GM12878 (cell line): ENCODE measurements around the gene GPR68. TPM values are rescaled to one million over a fixed set of nuclear protein-coding genes. Genes with fewer than 3 reads are reported as not detected.

Experiments
- ATAC-seq: fragments of 200-7000 bp; cut with Tn5 transposase; 3 replicates; pipeline ENCODE4 v1.9.1; 2020; ENCODE audit warnings: mild to moderate bottlenecking, moderate library complexity
- BruUV-seq: library from RNA; stranded (reverse); fragments of 400-500 nt; replicated peaks from 2 replicates; lab custom pipeline; 2021; lab: Mats Ljungman, UMichigan
- CTCF ChIA-PET: fragments of 300-600 bp; sonication (Branson Sonifier 250); formaldehyde crosslinking; extraction: SDS; loops from one replicate; lab custom pipeline; 2021; ENCODE audit warnings: inconsistent platforms; lab: Yijun Ruan, JAX
- POLR2A ChIA-PET: fragments of 350-600 bp; formaldehyde crosslinking; extraction: SDS; loops from one replicate; lab custom pipeline; 2021; ENCODE audit warnings: inconsistent platforms; lab: Charles Lee
- RAD21 ChIA-PET: fragments of 300-600 bp; sonication (Branson Sonifier 250); formaldehyde crosslinking; loops from one replicate; lab custom pipeline; 2023; ENCODE audit warnings: antibody characterized with exemption; ENCODE audit not compliant: unreplicated experiment; lab: Charles Lee
- SMC1A ChIA-PET: fragments of 300-600 bp; sonication (Branson Sonifier 250); formaldehyde crosslinking; loops from one replicate; lab custom pipeline; 2023; ENCODE audit not compliant: unreplicated experiment, uncharacterized antibody; lab: Charles Lee
- DNase-seq: peaks from one replicate; pipeline ENCODE4 v3.0.0-alpha.2; 2011; ENCODE audit warnings: low read depth, low spot score
- FAIRE-seq: peaks from 3 replicates; lab custom pipeline; 2011; peaks lifted over from hg19 to GRCh38; lab: Jason Lieb, UNC
- H2AFZ ChIP-seq: 2 replicates; pipeline ENCODE4 v1.6.0; 2011; ENCODE audit warnings: low read depth, low read length, control low read depth; ENCODE audit not compliant: control insufficient read depth
- H3K27ac ChIP-seq: 2 replicates; pipeline ENCODE4 v1.5.1; 2011; ENCODE audit warnings: control low read depth; ENCODE audit not compliant: control insufficient read depth, insufficient read depth
- H3K27me3 ChIP-seq, 2 experiments: replicated peaks in 1 of 2; 2 replicates each; pipeline versions ENCODE4 v1.6.0 to v1.6.1; 2011; ENCODE audit warnings: low read length in 1 of 2; ENCODE audit not compliant: control insufficient read depth in 2 of 2, insufficient read depth in 2 of 2
- H3K36me3 ChIP-seq, 2 experiments: 2 replicates each; pipeline ENCODE4 v1.5.1; 2011; ENCODE audit warnings: low read length in 1 of 2; ENCODE audit not compliant: control insufficient read depth in 2 of 2, insufficient read depth in 2 of 2
- H3K4me1 ChIP-seq: 2 replicates; pipeline ENCODE4 v1.6.1; 2011; ENCODE audit warnings: mild to moderate bottlenecking, low read length, moderate library complexity, mixed read lengths; ENCODE audit not compliant: control insufficient read depth, insufficient read depth
- H3K4me2 ChIP-seq: 2 replicates; pipeline ENCODE4 v1.6.0; 2011; ENCODE audit warnings: control low read depth; ENCODE audit not compliant: control insufficient read depth, insufficient read depth
- H3K4me3 ChIP-seq: fragments of 200-600 bp; sonication (generic); 2 replicates; pipeline ENCODE4 v1.5.1; 2016
- H3K79me2 ChIP-seq: 2 replicates; pipeline ENCODE4 v1.6.0; 2011; ENCODE audit warnings: low read length; ENCODE audit not compliant: control insufficient read depth, insufficient read depth
- H3K9ac ChIP-seq: 2 replicates; pipeline ENCODE4 v1.8.0; 2011; ENCODE audit warnings: low read length, control low read depth, mixed read lengths; ENCODE audit not compliant: control insufficient read depth, insufficient read depth
- H3K9me3 ChIP-seq: replicated peaks from 3 replicates; pipeline ENCODE4 v1.5.1; 2011; ENCODE audit warnings: mild to moderate bottlenecking, low read length; ENCODE audit not compliant: control insufficient read depth, insufficient read depth
- H4K20me1 ChIP-seq: 2 replicates; pipeline ENCODE4 v1.6.0; 2011; ENCODE audit not compliant: control insufficient read depth, insufficient read depth
- CHD1 ChIP-seq: IDR thresholded peaks from 2 replicates; pipeline ENCODE4 v1.6.1; 2012; ENCODE audit warnings: low read depth, low read length, improper control_type of control experiment
- CTCF ChIP-seq, 3 experiments: IDR thresholded peaks in 2 of 3; conservative IDR thresholded peaks in 1 of 3; 2 replicates each; pipeline ENCODE4 v1.5.1; 2011; ENCODE audit warnings: low read depth in 3 of 3, low read length in 3 of 3, mild to moderate bottlenecking in 3 of 3, control low read depth in 2 of 3, moderate library complexity in 2 of 3, inconsistent platforms in 1 of 3, mixed read lengths in 1 of 3; ENCODE audit not compliant: control insufficient read depth in 2 of 3, insufficient read depth in 1 of 3; ENCODE audit errors: extremely low read depth in 1 of 3
- NKRF ChIP-seq: fragments of 450-650 bp; conservative IDR thresholded peaks from 2 replicates; pipeline ENCODE4 v1.6.1; 2017; ENCODE audit warnings: mild to moderate bottlenecking, moderate library complexity
- SMC3 ChIP-seq: IDR thresholded peaks from 2 replicates; pipeline ENCODE4 v1.6.1; 2011; ENCODE audit warnings: low read length, improper control_type of control experiment, borderline replicate concordance
- ZNF687 ChIP-seq: fragments of 450-650 bp; IDR thresholded peaks from 2 replicates; pipeline ENCODE4 v1.6.1; 2017; ENCODE audit warnings: mild to moderate bottlenecking, moderate library complexity
- WGBS: methylation state at CpG from one replicate; pipeline ENCODE4 v1.1.6; 2016; ENCODE audit warnings: low lambda C conversion rate; ENCODE audit not compliant: insufficient replicate concordance, insufficient coverage; ENCODE audit errors: missing lambda C conversion rate; 5-methylcytosine and 5-hydroxymethylcytosine counted together
- in situ Hi-C: fragments of 300-500 bp; cut with MboI; formaldehyde crosslinking; loops from 9 replicates; pipeline ENCODE4 v1.14.3; 2018; ENCODE audit warnings: mixed read lengths
- intact Hi-C: fragments of 100-400 bp; cut with micrococcal nuclease; formaldehyde crosslinking; loops from one replicate; pipeline ENCODE4 v1.14.2; 2022; ENCODE audit not compliant: unreplicated experiment
- polyA plus RNA-seq, 11 experiments: library from polyadenylated mRNA; depleted of rRNA in 4 of 11; unstranded in 6 of 11; stranded (reverse) in 5 of 11; fragments of >200 nt; fragmentation: Nextera tagmentation in 4 of 11; fragmentation: Illumina TruSeq in 1 of 11; extraction: Ambion mirVana in 4 of 11; extraction: Trizol in 1 of 11; gene quantifications; 1 replicate in 1 of 11; 2 replicates in 10 of 11; pipeline versions ENCODE4 v1.2.1 to v1.2.3, GENCODE V29; 2011 to 2016; ENCODE audit warnings: inconsistent platforms in 2 of 11, missing spikeins in 2 of 11, low read depth in 1 of 11
- total RNA-seq, 4 experiments: library from RNA; depleted of rRNA in 3 of 4; stranded (reverse); fragments of >200 nt in 3 of 4; fragmentation: Illumina TruSeq in 1 of 4; extraction: Trizol in 1 of 4; gene quantifications; 2 replicates each; pipeline versions ENCODE4 v1.2.1 to v1.2.3, GENCODE V29; 2013 to 2021

The GPR68 gene
- total and polyA plus RNA-seq, 10 of the 15 experiments (the other 5 are each of a cell fraction or from before 2014, with no cell fraction given) = 0.06 to 3.4 (median 1.8) TPM

GRCh38 chr14:91271639-91272038 is 27.1 kb upstream of the GPR68 start:
- DNase-seq = no peak
- Histone ChIP-seq H3K9me3 (no peaks in the 10 kb centered on the region), H3K4me2 (no peak overlapping the region), H3K36me3 (peaks cover 12 to 25% of the 10 kb centered on the region in 2 experiments; a peak in 3 of 4 replicates), H3K9ac (no peak overlapping the region), H3K27ac (no peak overlapping the region), H3K27me3 (no peaks in the 10 kb centered on the region), H3K4me3 (no peak overlapping the region), H3K79me2 (no peaks in the 10 kb centered on the region), H2AFZ (no peak overlapping the region), H3K4me1 (no peaks in the 10 kb centered on the region), H4K20me1 (no peaks in the 10 kb centered on the region)
- no peak for FAIRE-seq
- WGBS = 92% methylated on average over 9 of the region's 9 CpGs
- RAD21 ChIA-PET = no interaction called here
- intact Hi-C loops = no loop called here
- in situ Hi-C loops = no loop called here
- SMC1A ChIA-PET = interaction anchor here (0.8 kb wide), 1 partner anchor 310 kb away, joined by 3 read pairs; no protein-coding TSS in a partner anchor
- no TSS peak for BruUV-seq
- CTCF ChIA-PET = interaction anchor here (0.7 kb wide), 1 partner anchor 15 kb away, joined by 3 read pairs; no protein-coding TSS in a partner anchor
- POLR2A ChIA-PET = no interaction called here
- no peak for TF ChIP-seq CHD1
- 0 out of 6 replicates have a peak, but pooled peaks of 1 of the 3 experiments have one; percentile 4 for TF ChIP-seq CTCF (IDR thresholded peaks at IDR 0.05 in 2 of 3, conservative IDR thresholded peaks at IDR 0.05 in 1 of 3; ENCODE audit: control insufficient read depth in 2 of 3, extremely low read depth in 1 of 3, insufficient read depth in 1 of 3, low read depth in 3 of 3, low read length in 3 of 3)
- TF ChIP-seq ZNF687 = no peak
- no peak for TF ChIP-seq SMC3
- no peak for TF ChIP-seq NKRF
- ATAC-seq = no peak
